GM21825 (cell line): ENCODE measurements around the gene PSD.
"Not testable (repeated sequence)": the region's sequence is repeated elsewhere in the genome, so short reads cannot be mapped to it uniquely, and the experiment has no call there.

Experiments
- ATAC-seq: cut with Tn5 transposase; IDR thresholded peaks from one replicate; pipeline ENCODE4 v1.9.1; 2021; ENCODE audit warnings: mild to moderate bottlenecking, moderate library complexity; ENCODE audit not compliant: unreplicated experiment

PSD gene

DNA sequence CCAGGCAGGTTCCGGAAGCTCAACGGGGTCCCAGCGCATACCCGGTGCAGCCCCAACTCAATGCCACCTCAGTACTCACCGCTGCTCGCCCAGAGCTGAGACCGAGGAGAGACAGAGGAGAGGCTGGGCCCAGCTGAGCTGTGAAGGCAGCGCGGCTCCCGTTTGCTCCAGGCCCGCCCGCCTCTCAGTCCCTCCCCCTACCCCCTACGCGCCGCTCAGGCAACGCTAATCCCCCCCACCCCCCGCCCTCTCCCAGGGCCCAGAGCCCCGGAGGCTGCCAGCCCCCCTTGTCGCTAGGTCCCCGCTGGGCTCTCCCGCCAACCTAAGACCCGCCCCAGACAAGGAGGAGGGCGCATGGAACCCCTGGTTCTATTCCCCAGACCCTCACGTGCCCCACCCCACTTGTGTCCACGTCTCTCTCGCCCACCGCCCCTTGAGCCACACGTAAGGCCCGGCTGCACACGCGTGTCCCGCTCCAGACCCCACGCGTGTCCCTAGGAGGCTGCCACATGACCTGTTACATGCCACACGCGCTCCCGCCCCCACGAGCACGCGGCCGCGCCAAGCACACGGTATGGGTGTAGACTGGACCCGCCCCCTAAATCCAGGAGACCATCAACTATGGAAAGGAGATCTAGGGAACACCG, at the start of gene PSD:
Gene PSD (minus strand): TSS at position 164 of the 647 bp plus-strand sequence. CDS start 1,747 bp downstream, outside the sequence.
- no peak for ATAC-seq

- no peak for ATAC-seq
These were observed 49.4 kb upstream of the PSD start for GRCh38 chr10:102467971-102468438.

DNA sequence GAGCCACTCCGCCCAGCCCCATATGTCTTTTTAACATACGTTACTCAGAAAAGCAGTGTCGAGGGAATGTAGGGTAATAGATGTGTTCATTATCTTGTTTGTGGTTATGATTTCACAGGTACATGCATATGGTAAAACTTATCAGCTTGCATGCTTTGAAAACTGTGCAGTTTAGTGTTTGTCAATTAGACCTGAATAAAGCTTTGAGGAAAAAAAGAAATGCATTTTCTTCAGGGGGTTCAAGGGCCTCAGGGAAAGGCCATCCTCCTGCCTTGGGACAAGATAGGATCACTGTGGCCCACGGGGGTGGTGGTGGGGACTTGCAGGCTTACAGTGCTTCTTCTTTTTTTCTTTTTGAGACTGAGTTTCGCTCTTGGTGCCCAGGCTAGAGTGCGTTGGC, 48.7 kb upstream of the PSD start:
- ATAC-seq, result no peak

- ATAC-seq, result no peak
These were observed 46.9 kb upstream of the PSD start for GRCh38 chr10:102465466-102465865.

GRCh38 chr10:102463983-102464382, 45.4 kb upstream of the PSD start:
- ATAC-seq, result no peak

- no peak for ATAC-seq
These were observed 44.0 kb upstream of the PSD start for GRCh38 chr10:102462512-102463054.

DNA sequence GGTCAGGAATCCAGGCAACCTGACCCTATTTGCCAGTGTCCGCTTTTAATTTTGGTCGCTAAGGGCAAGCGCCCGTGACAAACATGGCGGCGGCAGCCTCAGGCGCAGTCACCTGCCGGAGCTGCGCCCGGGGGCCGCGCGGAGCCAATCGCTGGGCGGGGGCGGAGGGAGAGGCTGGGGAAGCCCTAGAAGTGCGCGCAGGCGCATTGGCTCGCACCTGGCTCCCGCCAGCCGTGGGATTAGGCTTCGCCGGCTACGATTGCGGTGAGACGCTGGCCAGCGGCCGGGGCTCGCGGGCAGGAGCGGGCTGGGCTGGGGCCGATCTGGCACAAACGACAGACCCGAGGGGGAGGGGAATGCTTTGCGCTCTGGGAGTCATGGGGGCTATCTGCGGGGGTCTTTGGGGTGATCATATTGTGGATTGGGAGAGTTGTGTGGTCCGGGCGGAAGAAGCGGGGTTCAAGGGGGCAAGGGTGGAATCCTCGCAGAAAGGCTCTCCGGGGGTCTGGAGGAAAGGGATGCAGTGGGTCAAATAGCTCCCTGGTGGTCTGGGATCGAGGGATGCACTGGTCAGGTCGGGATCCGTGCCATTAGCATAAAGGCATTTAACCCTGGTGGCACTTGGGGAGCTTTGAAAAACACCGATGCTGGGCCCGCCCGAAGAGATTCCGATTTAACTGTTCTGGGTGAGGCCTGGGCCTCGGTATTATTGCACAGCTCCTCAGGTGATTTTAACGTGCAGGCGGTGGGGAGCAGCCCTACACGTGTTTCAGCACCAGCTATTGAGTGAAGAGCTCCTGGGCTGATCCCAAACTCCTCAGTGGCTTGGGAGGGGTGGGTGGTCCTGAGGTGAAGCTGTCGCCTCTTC, 42.8 kb upstream of the PSD start:
- peak; percentile 84 for ATAC-seq

- peak; percentile 24 for ATAC-seq
These were observed 42.2 kb upstream of the PSD start for GRCh38 chr10:102460836-102461186.

GRCh38 chr10:102458656-102459055, 40.1 kb upstream of the PSD start:
- no peak for ATAC-seq

- no peak for ATAC-seq
These were observed 39.1 kb upstream of the PSD start for GRCh38 chr10:102457591-102458150.

- ATAC-seq, result no peak
These were observed 37.4 kb upstream of the PSD start for GRCh38 chr10:102455893-102456471.

- ATAC-seq, result not testable (repeated sequence)
These were observed 36.3 kb upstream of the PSD start for GRCh38 chr10:102454662-102455487.

- ATAC-seq, result no peak
These were observed 34.9 kb upstream of the PSD start for GRCh38 chr10:102453502-102453901.

DNA sequence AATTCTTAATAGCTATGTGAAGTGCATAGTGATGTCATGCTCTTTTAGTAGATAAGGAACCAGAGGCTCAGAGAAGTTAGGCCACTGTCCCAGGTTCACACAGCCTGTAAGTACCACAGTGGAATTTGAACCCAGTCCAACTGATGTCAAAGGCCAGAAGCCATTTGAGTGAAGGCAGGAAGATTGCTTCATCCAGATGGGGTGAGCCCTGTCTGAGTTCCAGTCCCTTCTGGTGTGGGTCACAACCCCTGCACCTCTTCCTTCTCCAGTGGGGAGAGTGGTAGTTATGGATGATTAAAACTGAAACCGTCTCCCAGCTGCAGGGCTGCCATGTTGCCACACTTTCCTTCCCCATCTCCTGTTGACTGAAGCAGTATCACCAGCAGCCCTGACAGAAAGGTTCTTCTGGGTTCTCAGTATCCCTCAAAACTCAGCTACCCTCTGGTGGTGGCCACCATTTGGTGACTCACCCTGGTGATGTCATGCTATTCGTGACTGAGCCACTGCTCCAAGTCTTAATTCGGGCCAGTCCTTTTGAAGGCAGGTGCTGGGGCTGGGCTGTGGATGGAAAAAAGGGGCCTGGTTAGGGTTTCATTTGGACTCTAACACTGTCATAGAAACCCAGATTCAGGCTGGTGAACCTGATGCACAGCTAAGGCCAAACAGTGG, 34.2 kb upstream of the PSD start:
- ATAC-seq, result no peak

DNA sequence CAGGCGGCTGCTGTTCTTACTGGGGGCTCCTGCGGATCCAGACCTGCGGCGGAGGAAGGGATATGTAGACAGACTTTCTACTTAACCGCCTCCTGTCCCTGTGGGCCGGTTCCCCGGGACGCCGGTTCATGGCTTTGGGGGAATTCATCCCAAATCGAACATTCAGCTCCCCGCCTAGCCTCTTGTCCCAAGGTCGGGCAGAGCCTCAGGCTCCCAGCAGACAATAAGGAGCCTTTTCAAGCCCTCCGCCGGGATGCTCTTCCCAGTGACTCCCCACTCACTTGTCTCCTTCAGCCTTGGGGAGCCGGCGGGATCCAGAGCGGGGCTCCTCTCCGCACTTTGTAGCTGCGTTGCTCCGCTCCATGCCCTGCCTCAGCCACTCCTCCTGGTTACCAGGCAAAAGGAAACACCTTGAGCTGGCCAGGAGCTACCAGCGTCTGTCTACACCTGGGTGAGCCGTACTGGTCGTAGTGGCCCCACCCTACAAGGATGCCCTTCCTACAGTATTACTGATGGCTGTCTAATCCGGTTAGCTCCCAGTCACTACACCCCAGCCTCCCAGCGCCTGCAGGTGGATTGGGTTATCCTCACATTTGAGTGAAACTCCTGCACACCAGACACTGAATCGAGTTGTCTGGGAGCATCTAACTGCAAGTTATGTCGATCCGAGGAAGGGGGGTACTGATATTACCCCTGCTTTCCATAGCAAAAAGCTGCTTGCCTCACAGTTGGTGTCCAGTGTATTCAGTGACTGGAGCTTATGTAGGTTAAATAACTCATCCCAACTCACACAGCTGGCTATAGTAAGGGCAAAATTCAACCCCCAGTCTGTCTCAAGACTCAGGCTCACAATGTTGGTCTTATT, 32.8 kb upstream of the PSD start, which contains the start of gene C10orf95:
Gene C10orf95 (minus strand): TSS at position 439 of the 865 bp plus-strand sequence. CDS start 450 bp downstream, outside the sequence.
- ATAC-seq, result no peak

- peak; percentile 75 for ATAC-seq
These were observed 32.0 kb upstream of the PSD start for GRCh38 chr10:102450374-102451104.

GRCh38 chr10:102450124-102450373, 31.5 kb upstream of the PSD start:
- ATAC-seq, result no peak
